Sigmoid colon (tissue), 7 donors: ENCODE data around the gene XRN2. TPM values are rescaled to one million over a fixed set of nuclear protein-coding genes. Genes with fewer than 3 reads are reported as not detected.

Experiments
- DNase-seq: peaks from one replicate; pipeline ENCODE4 v3.0.0-alpha.2; 2019
- H3K27ac ChIP-seq, 4 donors: fragments of 200-600 bp; sonication (generic); one replicate each; pipeline ENCODE4 v1.5.1; 2016 to 2019; ENCODE audit warnings: mild to moderate bottlenecking in 1 of 4
- H3K27me3 ChIP-seq, 3 donors: fragments of 200-600 bp; sonication (generic); one replicate each; pipeline ENCODE4 v1.5.1; 2019; ENCODE audit warnings: mild to moderate bottlenecking in 1 of 3
- H3K36me3 ChIP-seq, 4 donors: fragments of 200-600 bp; sonication (generic); one replicate each; pipeline ENCODE4 v1.5.1; 2016 to 2019
- H3K4me1 ChIP-seq, 4 donors: fragments of 200-600 bp; sonication (generic); one replicate each; pipeline ENCODE4 v1.5.1; 2017 to 2019
- H3K4me3 ChIP-seq, 4 donors: fragments of 200-600 bp; sonication (generic); one replicate each; pipeline ENCODE4 v1.5.1; 2017 to 2019; ENCODE audit warnings: mild to moderate bottlenecking in 2 of 4, moderate library complexity in 1 of 4
- H3K9me3 ChIP-seq, 4 donors: fragments of 200-600 bp in 3 of 4; sonication (generic) in 3 of 4; one replicate each; pipeline versions ENCODE4 v1.5.1 to v1.6.1; 2013 to 2019
- CTCF ChIP-seq, 4 experiments: fragments of 450-650 bp in 3 of 4; fragments of 200-600 bp in 1 of 4; IDR thresholded peaks; one replicate each; pipeline ENCODE4 v1.5.1; 2016 to 2019; ENCODE audit warnings: antibody characterized with exemption in 4 of 4, mild to moderate bottlenecking in 3 of 4, moderate library complexity in 2 of 4
- EP300 ChIP-seq, 4 donors: sonication (generic); formaldehyde crosslinking; IDR thresholded peaks; one replicate each; pipeline ENCODE4 v1.6.1; 2017; ENCODE audit warnings: antibody characterized with exemption in 4 of 4
- POLR2A ChIP-seq, 2 donors: fragments of 450-650 bp; IDR thresholded peaks; one replicate each; pipeline ENCODE4 v1.6.1; 2016; ENCODE audit warnings: antibody characterized with exemption in 2 of 2, mild to moderate bottlenecking in 2 of 2, moderate library complexity in 2 of 2
- POLR2AphosphoS5 ChIP-seq, 4 donors: sonication (generic); formaldehyde crosslinking; IDR thresholded peaks; one replicate each; pipeline ENCODE4 v1.6.1; 2017; ENCODE audit warnings: antibody characterized with exemption in 4 of 4
- WGBS, 2 donors: extraction: QIAGEN DNeasy Blood & Tissue Kit; methylation state at CpG; one replicate each; pipeline ENCODE4 v1.1.7; 2013; 5-methylcytosine and 5-hydroxymethylcytosine counted together
- intact Hi-C: fragments of 100-400 bp; cut with DNase I; formaldehyde crosslinking; loops from one replicate; pipeline ENCODE4 v1.15.1; 2023
- polyA plus RNA-seq, 3 donors: library from polyadenylated mRNA; stranded (reverse); fragments of 200-250 nt; gene quantifications; one replicate each; pipeline ENCODE4 v1.2.3, GENCODE V29; 2013
- total RNA-seq, 4 donors: library from RNA; depleted of rRNA; stranded (reverse); fragments of >200 nt; gene quantifications; one replicate each; pipeline ENCODE4 v1.1.0, GENCODE V29; 2016
- donor health status: healthy with polysubstance abuse.
- donor health status: Bipolar disorder and iron deficiency.
- donor health status: healthy.

The XRN2 gene
- total and polyA plus RNA-seq, 7 donors: 21.0 to 79.8 (median 53.5) TPM

- no peak for DNase-seq
- intact Hi-C loops: no loop called here
- WGBS, 2 donors: 94 to 95% methylated on average over 5 of the region's 5 CpGs
- H3K4me3 ChIP-seq: no peak overlapping the region
- TF ChIP-seq CTCF (IDR thresholded peaks at IDR 0.05) (no peak), POLR2AphosphoS5 (IDR thresholded peaks at IDR 0.05) (no peak), EP300 (IDR thresholded peaks at IDR 0.05) (no peak), POLR2A (IDR thresholded peaks at IDR 0.05) (no peak)
- H3K4me1 ChIP-seq: no peaks in the 10 kb centered on the region
- H3K9me3 ChIP-seq: no peaks in the 10 kb centered on the region
- peaks cover 0 to 5% (median under 1%) of the 10 kb centered on the region in 3 donors for H3K27me3 ChIP-seq
- peaks cover 0 to 92% (median 24%) of the 10 kb centered on the region in 4 donors for H3K36me3 ChIP-seq
- no peak overlapping the region for H3K27ac ChIP-seq
These were observed 83.0 kb downstream of the XRN2 start for GRCh38 chr20:21386111-21386510.

- DNase-seq: no peak
- H3K36me3 ChIP-seq: peaks cover 0 to 79% (median 19%) of the 10 kb centered on the region in 4 donors
- H3K4me3 ChIP-seq: no peak overlapping the region
- intact Hi-C loops: no loop called here
- H3K9me3 ChIP-seq: no peaks in the 10 kb centered on the region
- no peak for TF ChIP-seq EP300 (IDR thresholded peaks at IDR 0.05)
- no peak for TF ChIP-seq POLR2A (IDR thresholded peaks at IDR 0.05)
- no peak for TF ChIP-seq POLR2AphosphoS5 (IDR thresholded peaks at IDR 0.05)
- no peak for TF ChIP-seq CTCF (IDR thresholded peaks at IDR 0.05)
- peaks cover 0 to 4% (median 0%) of the 10 kb centered on the region in 4 donors for H3K4me1 ChIP-seq
- peaks cover 11 to 19% (median 12%) of the 10 kb centered on the region in 3 donors for H3K27me3 ChIP-seq
- H3K27ac ChIP-seq: no peak overlapping the region
These were observed 84.4 kb downstream of the XRN2 start for GRCh38 chr20:21387528-21387927.

GRCh38 chr20:21388566-21388965, 85.4 kb downstream of the XRN2 start:
- DNase-seq: no peak
- H3K4me3 ChIP-seq: no peak overlapping the region
- peaks cover 0 to 68% (median 14%) of the 10 kb centered on the region in 4 donors for H3K36me3 ChIP-seq
- no peak overlapping the region for H3K27ac ChIP-seq
- no peaks in the 10 kb centered on the region for H3K9me3 ChIP-seq
- intact Hi-C loops: no loop called here
- peaks cover 18 to 30% (median 23%) of the 10 kb centered on the region in 3 donors for H3K27me3 ChIP-seq
- TF ChIP-seq POLR2AphosphoS5 (IDR thresholded peaks at IDR 0.05) (no peak), CTCF (IDR thresholded peaks at IDR 0.05) (no peak), POLR2A (IDR thresholded peaks at IDR 0.05) (no peak), EP300 (IDR thresholded peaks at IDR 0.05) (no peak)
- peaks cover 0 to 4% (median 0%) of the 10 kb centered on the region in 4 donors for H3K4me1 ChIP-seq
- WGBS, 2 donors: 88 to 98% methylated on average over 1 of the region's 1 CpG

- Histone ChIP-seq H3K36me3 (peaks cover 0 to 60% (median 12%) of the 10 kb centered on the region in 4 donors), H3K9me3 (no peaks in the 10 kb centered on the region), H3K27ac (no peak overlapping the region), H3K27me3 (peaks cover 22 to 38% (median 31%) of the 10 kb centered on the region in 3 donors), H3K4me1 (peaks cover 0 to 4% (median 0%) of the 10 kb centered on the region in 4 donors), H3K4me3 (no peak overlapping the region)
- WGBS, 2 donors: 0 to 65% methylated on average over 1 of the region's 1 CpG
- intact Hi-C loops: no loop called here
- TF ChIP-seq EP300 (IDR thresholded peaks at IDR 0.05): no peak
- no peak for TF ChIP-seq POLR2AphosphoS5 (IDR thresholded peaks at IDR 0.05)
- TF ChIP-seq CTCF (IDR thresholded peaks at IDR 0.05): no peak
- no peak for TF ChIP-seq POLR2A (IDR thresholded peaks at IDR 0.05)
- DNase-seq: no peak
These were observed 86.2 kb downstream of the XRN2 start for GRCh38 chr20:21389368-21389767.

- no peak overlapping the region for H3K27ac ChIP-seq
- H3K27me3 ChIP-seq: peaks cover 30 to 52% (median 45%) of the 10 kb centered on the region in 3 donors
- WGBS, 2 donors: 94 to 95% methylated on average over 7 of the region's 7 CpGs
- H3K9me3 ChIP-seq: no peaks in the 10 kb centered on the region
- intact Hi-C loops: no loop called here
- peaks cover 0 to 8% (median 1%) of the 10 kb centered on the region in 4 donors for H3K4me1 ChIP-seq
- TF ChIP-seq POLR2A (IDR thresholded peaks at IDR 0.05) (no peak), EP300 (IDR thresholded peaks at IDR 0.05) (no peak), POLR2AphosphoS5 (IDR thresholded peaks at IDR 0.05) (no peak), CTCF (IDR thresholded peaks at IDR 0.05) (no peak)
- no peak overlapping the region for H3K4me3 ChIP-seq
- DNase-seq: no peak
- H3K36me3 ChIP-seq: peaks cover 0 to 47% (median 12%) of the 10 kb centered on the region in 4 donors
These were observed 87.6 kb downstream of the XRN2 start for GRCh38 chr20:21390768-21391167.
